Sigmoid colon (tissue), 4 donors: ENCODE measurements around the gene DDX5.

ENCODE experiments used
- EP300 ChIP-seq, 4 donors: sonication (generic); formaldehyde crosslinking; IDR thresholded peaks; one replicate each; pipeline ENCODE4 v1.6.1; 2017; ENCODE audit warnings: antibody characterized with exemption in 4 of 4
- POLR2A ChIP-seq, 2 donors: fragments of 450-650 bp; IDR thresholded peaks; one replicate each; pipeline ENCODE4 v1.6.1; 2016; ENCODE audit warnings: antibody characterized with exemption in 2 of 2, mild to moderate bottlenecking in 2 of 2, moderate library complexity in 2 of 2
- POLR2AphosphoS5 ChIP-seq, 4 donors: sonication (generic); formaldehyde crosslinking; IDR thresholded peaks; one replicate each; pipeline ENCODE4 v1.6.1; 2017; ENCODE audit warnings: antibody characterized with exemption in 4 of 4
- TF ChIP-seq, protein P1 (sequence below), 4 experiments: fragments of 450-650 bp in 3 of 4; fragments of 200-600 bp in 1 of 4; IDR thresholded peaks; one replicate each; pipeline ENCODE4 v1.5.1; 2016 to 2019; ENCODE audit warnings: antibody characterized with exemption in 4 of 4, mild to moderate bottlenecking in 3 of 4, moderate library complexity in 2 of 4

DNA sequence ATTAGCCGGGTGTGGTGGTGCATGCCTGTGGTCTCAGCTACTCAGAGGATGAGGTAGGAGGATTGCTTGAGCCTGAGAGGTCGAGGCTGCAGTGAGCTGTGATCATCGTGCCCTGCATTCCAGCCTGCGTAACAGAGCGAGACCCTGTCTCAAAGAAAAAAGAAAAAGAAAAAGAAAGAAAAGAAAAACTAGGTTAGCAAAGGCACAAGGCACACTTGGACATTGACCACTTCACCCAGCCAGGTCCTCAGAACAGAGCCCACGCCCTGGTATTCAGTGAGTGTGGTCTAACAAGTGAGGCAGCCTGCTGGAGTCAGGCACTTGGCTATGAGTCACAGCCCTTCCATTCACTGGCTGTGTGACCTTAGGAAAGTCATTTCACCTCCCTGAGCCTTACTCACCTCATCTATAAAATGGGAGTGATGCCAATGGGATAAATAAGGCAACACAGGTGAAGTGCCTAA is 46.8 kb downstream of the DDX5 start:
- TF ChIP-seq, protein P1, sequence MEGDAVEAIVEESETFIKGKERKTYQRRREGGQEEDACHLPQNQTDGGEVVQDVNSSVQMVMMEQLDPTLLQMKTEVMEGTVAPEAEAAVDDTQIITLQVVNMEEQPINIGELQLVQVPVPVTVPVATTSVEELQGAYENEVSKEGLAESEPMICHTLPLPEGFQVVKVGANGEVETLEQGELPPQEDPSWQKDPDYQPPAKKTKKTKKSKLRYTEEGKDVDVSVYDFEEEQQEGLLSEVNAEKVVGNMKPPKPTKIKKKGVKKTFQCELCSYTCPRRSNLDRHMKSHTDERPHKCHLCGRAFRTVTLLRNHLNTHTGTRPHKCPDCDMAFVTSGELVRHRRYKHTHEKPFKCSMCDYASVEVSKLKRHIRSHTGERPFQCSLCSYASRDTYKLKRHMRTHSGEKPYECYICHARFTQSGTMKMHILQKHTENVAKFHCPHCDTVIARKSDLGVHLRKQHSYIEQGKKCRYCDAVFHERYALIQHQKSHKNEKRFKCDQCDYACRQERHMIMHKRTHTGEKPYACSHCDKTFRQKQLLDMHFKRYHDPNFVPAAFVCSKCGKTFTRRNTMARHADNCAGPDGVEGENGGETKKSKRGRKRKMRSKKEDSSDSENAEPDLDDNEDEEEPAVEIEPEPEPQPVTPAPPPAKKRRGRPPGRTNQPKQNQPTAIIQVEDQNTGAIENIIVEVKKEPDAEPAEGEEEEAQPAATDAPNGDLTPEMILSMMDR (IDR thresholded peaks at IDR 0.05): no peak
- no peak for TF ChIP-seq POLR2AphosphoS5 (IDR thresholded peaks at IDR 0.05)
- no peak for TF ChIP-seq POLR2A (IDR thresholded peaks at IDR 0.05)
- no peak for TF ChIP-seq EP300 (IDR thresholded peaks at IDR 0.05)
